ENCODE results near the gene MFSD2A.

MFSD2A gene

DNA sequence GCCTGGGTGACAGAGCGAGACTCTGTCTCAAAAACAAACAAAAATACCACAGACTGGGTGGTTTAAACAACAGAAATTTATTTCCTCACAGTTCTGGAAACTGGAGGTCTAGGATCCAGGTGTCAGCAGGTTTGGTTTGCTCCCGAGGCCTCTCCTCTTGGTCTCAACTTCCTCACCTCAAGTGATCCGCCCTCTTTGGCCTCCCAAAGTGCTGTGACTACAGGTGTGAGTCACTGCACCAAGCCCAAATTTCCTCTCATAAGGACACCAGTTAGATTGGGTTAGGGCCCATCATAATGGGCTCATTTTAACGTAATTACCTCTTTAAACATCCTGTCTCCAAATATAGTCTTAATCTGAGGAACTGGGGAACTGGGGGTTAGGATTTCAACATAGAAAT is 35.5 kb downstream of the MFSD2A start:
- TF ChIP-seq, protein P1, sequence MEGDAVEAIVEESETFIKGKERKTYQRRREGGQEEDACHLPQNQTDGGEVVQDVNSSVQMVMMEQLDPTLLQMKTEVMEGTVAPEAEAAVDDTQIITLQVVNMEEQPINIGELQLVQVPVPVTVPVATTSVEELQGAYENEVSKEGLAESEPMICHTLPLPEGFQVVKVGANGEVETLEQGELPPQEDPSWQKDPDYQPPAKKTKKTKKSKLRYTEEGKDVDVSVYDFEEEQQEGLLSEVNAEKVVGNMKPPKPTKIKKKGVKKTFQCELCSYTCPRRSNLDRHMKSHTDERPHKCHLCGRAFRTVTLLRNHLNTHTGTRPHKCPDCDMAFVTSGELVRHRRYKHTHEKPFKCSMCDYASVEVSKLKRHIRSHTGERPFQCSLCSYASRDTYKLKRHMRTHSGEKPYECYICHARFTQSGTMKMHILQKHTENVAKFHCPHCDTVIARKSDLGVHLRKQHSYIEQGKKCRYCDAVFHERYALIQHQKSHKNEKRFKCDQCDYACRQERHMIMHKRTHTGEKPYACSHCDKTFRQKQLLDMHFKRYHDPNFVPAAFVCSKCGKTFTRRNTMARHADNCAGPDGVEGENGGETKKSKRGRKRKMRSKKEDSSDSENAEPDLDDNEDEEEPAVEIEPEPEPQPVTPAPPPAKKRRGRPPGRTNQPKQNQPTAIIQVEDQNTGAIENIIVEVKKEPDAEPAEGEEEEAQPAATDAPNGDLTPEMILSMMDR (IDR thresholded peaks at IDR 0.05; ENCODE audit: low read length, missing control alignments): no peak
- H3K4me3 ChIP-seq (replicated peaks; ENCODE audit: low read depth, low read length): no peak overlapping the region
- no peak for DNase-seq (ENCODE audit: low read depth)

DNA sequence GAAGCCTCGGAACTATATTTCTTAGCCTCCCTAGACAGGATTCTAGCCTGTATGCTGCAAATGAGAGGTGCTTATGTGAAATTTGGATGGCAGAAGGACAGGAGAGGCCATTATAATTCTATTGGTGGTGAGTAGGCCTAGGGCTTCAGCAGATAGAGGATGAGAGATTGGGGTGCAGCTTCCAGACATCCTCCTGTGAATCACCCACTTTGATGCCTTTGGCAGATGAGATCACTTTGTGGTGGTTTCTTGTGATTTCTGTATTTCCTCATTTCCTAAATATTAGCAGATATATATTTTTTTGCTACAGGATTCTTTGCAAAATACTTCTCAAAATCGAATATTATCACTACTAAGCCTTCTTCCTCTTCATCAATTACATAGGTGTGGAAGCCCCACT is 37.3 kb downstream of the MFSD2A start:
- TF ChIP-seq, protein P1 (IDR thresholded peaks at IDR 0.05; ENCODE audit: low read length, missing control alignments): no peak
- no peak for DNase-seq (ENCODE audit: low read depth)
- no peak overlapping the region for H3K4me3 ChIP-seq (replicated peaks; ENCODE audit: low read depth, low read length)

DNA sequence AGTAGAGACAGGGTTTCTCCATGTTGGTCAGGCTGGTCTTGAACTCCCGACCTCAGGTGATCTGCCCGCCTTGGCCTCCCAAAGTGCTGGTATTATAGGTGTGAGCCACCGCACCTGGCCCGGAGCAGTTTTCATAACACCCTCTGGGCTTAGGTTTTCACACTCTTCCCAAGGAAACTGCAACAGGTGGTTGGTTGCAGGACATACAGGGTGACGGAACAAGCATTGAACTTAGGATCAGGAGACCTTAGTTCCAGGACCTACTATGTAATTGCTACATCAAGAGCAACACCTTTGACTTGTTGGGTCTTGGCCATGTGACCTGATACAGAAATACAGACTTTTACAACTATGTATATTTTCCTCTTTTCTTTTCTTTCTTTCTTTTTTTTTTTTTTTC is 37.9 kb downstream of the MFSD2A start:
- DNase-seq (ENCODE audit: low read depth): no peak
- TF ChIP-seq, protein P1 (IDR thresholded peaks at IDR 0.05; ENCODE audit: low read length, missing control alignments): no peak
- no peak overlapping the region for H3K4me3 ChIP-seq (replicated peaks; ENCODE audit: low read depth, low read length)

GRCh38 chr1:39995973-39996393 is 41.0 kb downstream of the MFSD2A start:
- TF ChIP-seq, protein P1 (IDR thresholded peaks at IDR 0.05; ENCODE audit: low read length, missing control alignments): no peak
- H3K4me3 ChIP-seq (replicated peaks; ENCODE audit: low read depth, low read length): no peak overlapping the region
- DNase-seq (ENCODE audit: low read depth): no peak

DNA sequence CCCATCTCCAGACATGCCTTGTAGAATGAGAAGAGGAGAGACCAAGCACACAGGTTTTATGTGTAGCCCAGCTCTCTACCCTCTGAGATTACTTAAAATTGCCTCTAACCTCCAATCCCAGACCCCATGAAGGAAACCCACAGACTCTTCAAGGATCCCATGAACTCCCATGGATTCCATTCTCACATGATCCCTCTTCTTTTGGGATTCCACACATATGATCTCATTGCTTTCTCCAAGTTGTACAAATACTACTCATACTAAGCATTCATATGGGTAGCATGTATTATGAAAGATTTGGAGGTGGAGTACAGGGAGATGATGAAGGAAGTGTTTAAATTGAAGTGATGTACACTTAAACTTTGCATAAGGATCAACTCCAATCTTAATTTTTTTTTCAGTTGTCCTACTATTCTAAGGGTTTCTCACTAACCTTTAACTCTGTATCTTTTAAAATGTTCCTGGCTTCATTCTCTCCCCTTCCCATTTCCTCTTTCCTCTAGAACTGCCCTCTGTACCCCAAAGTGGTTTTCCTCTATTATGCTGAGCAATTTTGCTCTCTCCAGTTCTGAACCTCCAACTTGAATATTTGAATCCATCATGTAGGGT is 41.6 kb downstream of the MFSD2A start:
- H3K4me3 ChIP-seq (replicated peaks; ENCODE audit: low read depth, low read length): no peak overlapping the region
- no peak for DNase-seq (ENCODE audit: low read depth)
- TF ChIP-seq, protein P1 (IDR thresholded peaks at IDR 0.05; ENCODE audit: low read length, missing control alignments): no peak

DNA sequence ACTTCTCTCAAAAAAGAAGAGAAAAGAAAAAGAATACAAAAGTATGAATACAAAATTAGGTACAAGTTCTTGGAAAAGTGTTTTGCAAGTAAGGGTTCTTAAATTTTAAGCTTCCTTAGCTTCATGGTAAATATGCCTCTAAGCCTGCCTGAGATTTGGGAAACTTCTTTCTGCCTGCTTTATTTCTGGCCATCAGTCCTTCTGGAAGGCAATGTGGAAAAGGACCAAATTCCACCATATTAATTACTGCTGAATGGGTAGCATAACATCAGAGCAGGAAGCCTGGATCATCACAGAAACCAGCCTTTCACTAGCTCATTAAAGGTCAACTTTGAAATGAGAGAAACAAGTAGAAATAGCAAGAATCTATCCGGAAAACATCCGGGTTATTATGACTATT is 46.5 kb downstream of the MFSD2A start:
- no peak for DNase-seq (ENCODE audit: low read depth)
- TF ChIP-seq, protein P1 (IDR thresholded peaks at IDR 0.05; ENCODE audit: low read length, missing control alignments): no peak
- no peak overlapping the region for H3K4me3 ChIP-seq (replicated peaks; ENCODE audit: low read depth, low read length)

Data from fibroblast of pulmonary artery (primary cell).